Stomach (tissue), 4 donors: ENCODE measurements around the gene MAP2K1.

Source experiments
- EP300 ChIP-seq: sonication (generic); formaldehyde crosslinking; IDR thresholded peaks from one replicate; pipeline ENCODE4 v1.6.1; 2017; ENCODE audit warnings: antibody characterized with exemption
- POLR2A ChIP-seq, 4 donors: fragments of 450-650 bp; IDR thresholded peaks; one replicate each; pipeline ENCODE4 v1.6.1; 2016; ENCODE audit warnings: antibody characterized with exemption in 4 of 4, control low read depth in 2 of 4, mild to moderate bottlenecking in 1 of 4, moderate library complexity in 1 of 4
- POLR2AphosphoS5 ChIP-seq, 3 donors: sonication (generic); formaldehyde crosslinking; IDR thresholded peaks; one replicate each; pipeline ENCODE4 v1.6.1; 2016; ENCODE audit warnings: antibody characterized with exemption in 3 of 3
- TF ChIP-seq, protein P1 (sequence below), 7 experiments: fragments of 450-650 bp in 4 of 7; fragments of 200-600 bp in 3 of 7; sonication (generic) in 3 of 7; IDR thresholded peaks; one replicate each; pipeline ENCODE4 v1.5.1; 2016 to 2019; ENCODE audit warnings: antibody characterized with exemption in 7 of 7, control low read depth in 2 of 7, mild to moderate bottlenecking in 1 of 7

- TF ChIP-seq, protein P1, sequence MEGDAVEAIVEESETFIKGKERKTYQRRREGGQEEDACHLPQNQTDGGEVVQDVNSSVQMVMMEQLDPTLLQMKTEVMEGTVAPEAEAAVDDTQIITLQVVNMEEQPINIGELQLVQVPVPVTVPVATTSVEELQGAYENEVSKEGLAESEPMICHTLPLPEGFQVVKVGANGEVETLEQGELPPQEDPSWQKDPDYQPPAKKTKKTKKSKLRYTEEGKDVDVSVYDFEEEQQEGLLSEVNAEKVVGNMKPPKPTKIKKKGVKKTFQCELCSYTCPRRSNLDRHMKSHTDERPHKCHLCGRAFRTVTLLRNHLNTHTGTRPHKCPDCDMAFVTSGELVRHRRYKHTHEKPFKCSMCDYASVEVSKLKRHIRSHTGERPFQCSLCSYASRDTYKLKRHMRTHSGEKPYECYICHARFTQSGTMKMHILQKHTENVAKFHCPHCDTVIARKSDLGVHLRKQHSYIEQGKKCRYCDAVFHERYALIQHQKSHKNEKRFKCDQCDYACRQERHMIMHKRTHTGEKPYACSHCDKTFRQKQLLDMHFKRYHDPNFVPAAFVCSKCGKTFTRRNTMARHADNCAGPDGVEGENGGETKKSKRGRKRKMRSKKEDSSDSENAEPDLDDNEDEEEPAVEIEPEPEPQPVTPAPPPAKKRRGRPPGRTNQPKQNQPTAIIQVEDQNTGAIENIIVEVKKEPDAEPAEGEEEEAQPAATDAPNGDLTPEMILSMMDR (IDR thresholded peaks at IDR 0.05) = no peak
- TF ChIP-seq POLR2A (IDR thresholded peaks at IDR 0.05) (no peak), POLR2AphosphoS5 (IDR thresholded peaks at IDR 0.05) (no peak), EP300 (no peak)
Observed at GRCh38 chr15:66515901-66516322, 129.2 kb downstream of the MAP2K1 start.
